OCI-LY7 (cell line): ENCODE data around the gene SHISAL2A.

ENCODE experiments used
- CTCF ChIP-seq: fragments of 200-600 bp; sonication (generic); conservative IDR thresholded peaks from 2 replicates; pipeline ENCODE4 v1.5.1; 2014; ENCODE audit warnings: mild to moderate bottlenecking, antibody characterized with exemption, low read length, moderate library complexity, mixed read lengths
- EZH2phosphoT487 ChIP-seq: fragments of 200-600 bp; sonication (generic); IDR thresholded peaks from 2 replicates; pipeline ENCODE4 v1.6.1; 2018; ENCODE audit warnings: low read depth, borderline replicate concordance, mild to moderate bottlenecking, mixed run types, antibody characterized with exemption, low read length, moderate library complexity, mixed read lengths

- TF ChIP-seq CTCF = no peak
- no peak for TF ChIP-seq EZH2phosphoT487
Observed at GRCh38 chr1:52640697-52641096, 7.7 kb downstream of the SHISAL2A start.
